HG03064 (cell line): Measurements from ENCODE around the gene RIN3.
"Not testable (repeated sequence)": the region's sequence is repeated elsewhere in the genome, so short reads cannot be mapped to it uniquely, and the experiment has no call there.

Experiments used
- ATAC-seq: cut with Tn5 transposase; IDR thresholded peaks from one replicate; pipeline ENCODE4 v1.9.1; 2021; ENCODE audit warnings: low read depth; ENCODE audit not compliant: unreplicated experiment

Gene RIN3

GRCh38 chr14:92677955-92678354 is 164.4 kb downstream of the RIN3 start:
- no peak for ATAC-seq

- ATAC-seq: no peak
Measured at GRCh38 chr14:92678766-92679165, 165.2 kb downstream of the RIN3 start.

GRCh38 chr14:92679246-92679645 is 165.7 kb downstream of the RIN3 start:
- ATAC-seq: no peak

GRCh38 chr14:92680330-92680729 is 166.7 kb downstream of the RIN3 start:
- not testable (repeated sequence) for ATAC-seq

GRCh38 chr14:92680781-92681650 is 167.4 kb downstream of the RIN3 start:
- ATAC-seq: no peak

GRCh38 chr14:92683041-92683440 is 169.5 kb downstream of the RIN3 start:
- no peak for ATAC-seq

- ATAC-seq: no peak
Measured at GRCh38 chr14:92684801-92685560, 171.4 kb downstream of the RIN3 start.

GRCh38 chr14:92685784-92686355 is 172.3 kb downstream of the RIN3 start:
- ATAC-seq: no peak

GRCh38 chr14:92686411-92686899 is 172.9 kb downstream of the RIN3 start:
- ATAC-seq: no peak

- no peak for ATAC-seq
Measured at GRCh38 chr14:92686900-92687427, 173.4 kb downstream of the RIN3 start.

- ATAC-seq: no peak
Measured at GRCh38 chr14:92687681-92688433, 174.3 kb downstream of the RIN3 start.

- no peak for ATAC-seq
Measured at GRCh38 chr14:92688434-92689375, 175.1 kb downstream of the RIN3 start.

- no peak for ATAC-seq
Measured at GRCh38 chr14:92690171-92691011, 176.8 kb downstream of the RIN3 start.

GRCh38 chr14:92692822-92693226 is 179.2 kb downstream of the RIN3 start:
- no peak for ATAC-seq

GRCh38 chr14:92693998-92694795 is 180.6 kb downstream of the RIN3 start:
- ATAC-seq: no peak

GRCh38 chr14:92694807-92695206 is 181.2 kb downstream of the RIN3 start:
- no peak for ATAC-seq

- no peak for ATAC-seq
Measured at GRCh38 chr14:92695562-92695961, 182.0 kb downstream of the RIN3 start.
